GM19351 (cell line): ENCODE results near the gene SCRN1.
"Not testable (repeated sequence)": the region's sequence is repeated elsewhere in the genome, so short reads cannot be mapped to it uniquely, and the experiment has no call there.

Experiments used
- ATAC-seq: cut with Tn5 transposase; IDR thresholded peaks from one replicate; pipeline ENCODE4 v1.9.1; 2021; ENCODE audit warnings: mild to moderate bottlenecking, moderate library complexity; ENCODE audit not compliant: unreplicated experiment

Gene SCRN1

DNA sequence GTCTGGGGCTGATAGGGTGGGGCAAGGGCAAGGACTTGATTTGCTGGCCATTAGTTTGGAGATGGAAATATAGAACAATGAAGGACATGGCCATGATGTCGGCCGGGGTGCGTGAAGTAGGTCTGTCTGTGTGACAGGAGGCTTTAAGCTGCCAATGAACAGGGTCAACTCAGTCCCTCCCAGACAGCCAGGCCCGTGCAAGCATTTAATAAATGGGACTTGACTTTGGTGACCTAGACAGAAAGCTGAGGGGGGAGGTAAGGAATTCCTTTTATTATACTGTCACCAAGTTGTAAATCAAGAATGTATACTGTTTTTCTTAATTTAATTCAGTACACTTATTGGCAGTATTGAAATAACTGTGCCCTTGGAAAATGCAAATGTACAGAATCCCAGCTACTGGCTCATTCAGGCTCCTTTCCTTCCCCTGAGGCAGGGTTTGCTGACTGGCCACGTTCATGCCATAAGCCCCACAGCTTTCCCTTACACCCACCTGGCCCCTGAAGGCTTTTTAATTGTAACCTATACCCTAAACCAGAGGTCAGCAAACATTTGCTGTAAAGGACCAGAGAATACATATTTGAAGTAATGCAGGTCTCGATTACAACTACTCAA, 96.1 kb downstream of the SCRN1 start:
- ATAC-seq: no peak

DNA sequence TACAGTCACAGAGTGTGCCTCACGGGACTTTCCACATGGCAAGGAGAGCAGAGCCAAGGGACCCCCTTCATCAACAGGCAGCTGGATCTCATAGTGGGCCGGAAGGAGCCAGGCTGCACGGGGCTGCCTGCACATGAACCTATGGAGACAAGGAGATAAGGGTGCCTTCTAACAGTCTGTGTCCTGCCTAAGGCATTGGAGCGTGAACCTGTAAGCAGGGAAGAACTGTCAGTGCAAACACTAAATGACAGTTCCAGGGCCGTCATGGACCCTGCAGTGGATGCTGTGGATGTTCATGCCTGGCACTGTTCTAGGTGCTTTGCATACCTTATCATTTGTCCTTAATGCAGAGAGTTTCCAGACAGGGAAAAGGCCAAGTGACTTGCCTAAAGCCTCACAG, 97.4 kb downstream of the SCRN1 start:
- ATAC-seq: no peak

- no peak for ATAC-seq
Observed at GRCh38 chr7:29891766-29892165, 97.8 kb downstream of the SCRN1 start.

GRCh38 chr7:29890786-29891185, 98.8 kb downstream of the SCRN1 start:
- ATAC-seq: not testable (repeated sequence)

DNA sequence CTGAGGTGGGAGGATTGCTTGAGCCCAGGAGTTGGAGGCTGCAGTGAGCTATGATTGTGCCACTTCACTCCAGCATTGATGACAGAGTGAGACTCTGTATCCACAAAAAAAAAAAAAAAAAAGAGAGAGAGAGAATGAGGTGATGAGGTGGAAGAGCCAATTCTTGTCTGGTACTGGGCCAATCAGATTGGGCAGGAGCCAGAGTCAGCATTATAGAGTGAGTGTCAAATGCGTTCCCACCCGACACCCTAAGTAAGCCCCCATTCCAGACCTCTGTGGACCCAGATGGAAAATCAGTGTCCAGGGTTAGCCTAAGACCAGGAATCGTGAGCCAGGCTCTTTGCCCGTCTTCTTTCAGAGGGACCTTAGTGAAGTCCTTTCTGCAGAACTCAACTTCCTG, 99.3 kb downstream of the SCRN1 start:
- no peak for ATAC-seq

- no peak for ATAC-seq
Observed at GRCh38 chr7:29889288-29889687, 100.3 kb downstream of the SCRN1 start.

- ATAC-seq: no peak
Observed at GRCh38 chr7:29888006-29888405, 101.6 kb downstream of the SCRN1 start.

GRCh38 chr7:29886827-29887226, 102.8 kb downstream of the SCRN1 start:
- ATAC-seq: no peak

DNA sequence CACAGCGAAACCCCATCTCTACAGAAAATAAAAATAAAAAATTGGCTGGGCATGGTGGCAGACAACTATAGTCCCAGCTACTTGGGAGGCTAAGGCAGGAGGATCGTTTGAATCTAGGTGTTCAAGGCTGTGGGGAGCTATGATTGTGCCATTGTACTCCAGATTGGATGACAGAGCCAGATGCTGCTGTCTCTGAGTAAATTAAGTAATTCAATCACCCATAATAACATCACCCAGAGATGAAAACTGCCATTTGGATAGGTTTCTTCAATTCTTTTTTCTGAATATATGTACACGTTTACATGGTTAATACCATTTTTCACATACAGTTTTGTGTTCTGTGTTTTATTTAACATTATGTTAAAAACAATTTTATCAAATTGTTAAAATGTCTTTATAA, 104.0 kb downstream of the SCRN1 start:
- ATAC-seq: no peak

DNA sequence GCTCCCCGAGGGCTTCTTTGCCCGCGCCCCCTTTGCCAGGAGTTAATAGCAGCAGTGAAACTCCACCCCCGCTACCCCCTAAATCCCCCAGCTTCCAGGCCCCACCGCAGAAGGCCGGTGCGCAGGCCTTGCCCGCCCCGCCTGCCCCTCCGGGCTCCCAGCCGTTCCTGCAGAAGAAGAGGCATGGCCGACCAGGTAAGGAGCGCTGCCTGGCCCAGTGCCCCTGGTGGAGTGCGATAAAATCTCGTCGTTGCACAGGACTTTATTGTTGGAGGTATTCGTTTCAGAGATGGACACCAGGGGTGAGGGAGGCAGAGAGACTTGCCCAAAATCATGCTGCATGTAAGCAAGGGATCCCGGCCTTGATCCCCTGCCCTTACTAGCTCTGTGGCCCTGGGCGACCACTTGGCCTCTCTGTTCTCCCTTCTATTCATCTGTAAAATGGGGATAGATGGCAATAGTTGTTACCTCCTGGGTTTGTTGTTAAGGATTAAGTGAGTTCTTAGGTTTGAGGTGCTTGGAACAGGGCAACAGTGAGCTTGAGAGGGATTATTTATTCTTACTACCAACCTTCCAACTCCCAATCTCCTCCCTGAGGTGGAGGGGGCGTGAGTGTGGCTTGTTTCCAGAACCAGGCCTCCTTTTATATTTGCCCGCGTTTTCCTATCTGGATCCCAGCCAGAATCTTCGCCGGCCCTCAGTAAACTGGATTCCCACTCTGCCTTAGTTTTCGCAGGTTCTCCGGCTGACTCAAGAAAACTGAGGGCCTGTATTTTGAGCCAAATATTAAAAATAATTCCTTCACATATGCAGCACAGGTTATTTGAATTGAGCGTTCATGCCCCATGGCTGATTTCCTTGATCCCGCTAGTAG, 105.0 kb downstream of the SCRN1 start:
- no peak for ATAC-seq

GRCh38 chr7:29883462-29884398, 105.9 kb downstream of the SCRN1 start:
- no peak for ATAC-seq

GRCh38 chr7:29882481-29882880, 107.1 kb downstream of the SCRN1 start:
- no peak for ATAC-seq

DNA sequence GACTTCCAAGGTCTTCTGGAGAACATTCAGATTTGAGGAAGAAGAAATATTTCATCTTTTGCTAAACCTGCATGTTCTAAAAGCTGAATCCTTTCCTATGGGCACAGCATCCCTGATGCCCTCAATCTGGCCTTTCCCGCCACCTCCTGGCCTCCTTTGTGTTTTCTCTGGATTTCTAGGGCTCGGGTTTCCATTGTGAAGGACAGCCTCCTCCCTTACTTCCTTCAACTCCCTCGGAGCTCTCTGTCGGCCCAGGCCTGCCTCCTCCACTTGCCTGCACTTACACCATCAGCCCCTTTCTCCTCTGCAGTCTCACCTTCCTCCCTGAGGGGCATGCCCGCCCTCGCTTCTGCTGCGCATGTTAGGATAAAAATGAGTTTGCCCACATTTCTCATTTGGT, 107.9 kb downstream of the SCRN1 start:
- ATAC-seq: no peak

DNA sequence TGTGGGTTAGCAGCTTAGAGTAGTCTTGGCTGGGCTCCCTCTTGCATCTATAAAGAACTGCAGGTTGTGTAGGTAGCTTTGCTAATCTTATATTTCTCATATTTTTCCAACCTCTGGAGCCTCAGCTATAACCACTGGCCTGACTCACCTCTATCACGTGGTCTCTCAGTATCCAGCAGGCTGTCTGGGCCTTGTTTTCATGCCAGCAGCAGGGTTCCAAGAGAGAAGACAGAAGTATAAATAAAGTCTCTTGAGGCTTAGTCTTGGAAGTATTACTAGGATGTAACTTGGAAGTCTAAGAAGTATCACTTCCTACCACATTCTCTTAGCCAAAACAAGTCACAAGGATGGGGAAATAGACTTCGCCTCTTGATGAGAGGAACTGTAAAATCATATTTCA, 110.0 kb downstream of the SCRN1 start:
- no peak for ATAC-seq

GRCh38 chr7:29878081-29878688, 111.4 kb downstream of the SCRN1 start:
- ATAC-seq: no peak

DNA sequence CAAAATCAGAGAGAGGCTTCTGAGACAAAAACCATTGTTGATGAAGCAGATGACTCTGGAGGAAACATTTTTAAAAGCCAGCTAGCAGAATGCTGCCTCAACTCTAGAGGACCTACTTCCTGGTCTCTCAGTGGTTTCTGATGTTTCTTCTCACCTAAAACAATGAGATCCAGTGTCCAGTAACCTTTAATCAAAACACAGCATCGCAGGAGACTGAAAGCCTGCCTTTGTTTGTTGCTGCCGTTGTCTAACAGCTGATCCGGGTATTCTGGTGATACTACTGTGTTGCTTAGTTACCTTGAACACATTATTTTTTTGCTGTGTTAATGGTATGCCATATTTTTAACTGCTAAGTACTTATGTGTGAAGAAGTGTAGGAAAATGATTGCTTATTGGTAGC, 112.4 kb downstream of the SCRN1 start:
- no peak for ATAC-seq

- no peak for ATAC-seq
Observed at GRCh38 chr7:29875741-29876140, 113.9 kb downstream of the SCRN1 start.

DNA sequence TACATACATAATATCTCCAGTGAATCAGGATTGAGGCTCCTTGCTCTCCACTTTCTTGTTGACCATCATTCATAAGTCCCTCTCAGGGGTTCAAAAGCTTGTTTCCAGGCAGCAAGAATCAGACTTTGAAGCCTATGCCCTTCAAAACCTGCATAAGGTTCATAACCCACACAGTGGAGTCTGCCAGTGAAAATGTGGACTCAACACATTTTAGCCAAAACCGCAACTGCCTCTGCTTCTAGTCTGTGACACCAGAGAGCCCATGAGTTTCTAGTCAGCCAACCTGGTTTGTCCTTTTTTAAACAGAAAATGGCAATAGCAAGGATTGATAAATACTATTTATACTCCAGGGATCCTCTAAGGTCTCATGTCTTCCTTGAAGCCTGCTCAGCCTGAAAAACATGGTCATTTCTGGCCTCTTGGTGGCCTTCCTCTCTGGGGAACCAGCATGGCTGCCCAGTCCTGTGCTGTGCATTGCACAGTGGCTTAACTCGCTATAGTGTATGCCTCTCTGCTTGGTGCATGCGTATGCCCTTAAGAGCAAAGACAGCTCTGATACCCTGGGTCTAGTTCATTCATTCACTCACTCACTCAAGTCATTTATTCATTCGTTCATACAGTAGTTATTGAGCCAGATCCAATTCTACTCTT, 115.8 kb downstream of the SCRN1 start:
- no peak for ATAC-seq

DNA sequence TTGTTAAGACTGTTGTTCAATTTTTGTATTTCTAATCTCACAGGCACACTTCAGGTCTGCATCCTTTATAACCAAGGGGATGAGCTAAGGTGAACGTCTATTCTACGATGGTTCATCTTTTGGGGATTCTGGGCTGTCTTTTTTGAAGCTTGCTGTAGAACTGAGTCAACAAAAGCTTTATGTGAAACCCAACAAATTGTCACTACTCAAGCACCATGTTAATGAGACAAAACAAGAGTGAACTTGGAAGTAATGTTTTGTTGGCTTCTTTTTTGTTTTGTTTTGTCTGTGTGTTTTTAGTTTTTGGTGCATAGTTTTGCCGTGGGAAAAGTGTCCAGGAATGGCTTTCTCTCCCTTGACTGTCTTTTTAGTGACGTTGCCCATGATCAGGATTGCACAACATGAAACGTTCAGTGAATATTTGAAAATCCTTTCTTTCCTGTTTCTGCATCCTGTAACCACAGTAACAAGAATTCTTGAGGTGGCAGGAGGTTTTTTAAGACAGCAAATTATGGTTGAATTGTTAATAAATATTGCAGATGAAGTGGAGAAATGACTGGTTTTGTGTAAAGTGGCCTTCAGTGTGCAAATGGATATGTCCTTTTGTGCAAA, 117.7 kb downstream of the SCRN1 start:
- ATAC-seq: no peak
